Activated CD4-positive, alpha-beta T cell treated with anti-CD3 and anti-CD28 coated beads for 36 hours (primary cell): ENCODE data around the gene CHRDL2. TPM values are rescaled to one million over a fixed set of nuclear protein-coding genes. Genes with fewer than 3 reads are reported as not detected.

Experiments used
- ATAC-seq: fragments of 200-7000 bp; cut with Tn5 transposase; one replicate; pipeline ENCODE4 v1.10.0; 2021; ENCODE audit warnings: mild to moderate bottlenecking, moderate library complexity
- CTCF ChIA-PET: fragments of 350-600 bp; sonication (Branson Sonifier 250); formaldehyde crosslinking; loops from one replicate; lab custom pipeline; 2021; ENCODE audit warnings: antibody characterized with exemption; lab: Charles Lee
- POLR2A ChIA-PET: fragments of 350-600 bp; sonication (Branson Sonifier 250); formaldehyde crosslinking; loops from one replicate; lab custom pipeline; 2021; ENCODE audit warnings: antibody characterized with exemption, inconsistent platforms; lab: Charles Lee
- DNase-seq: peaks from one replicate; pipeline ENCODE4 v3.0.0-alpha.2; 2020
- H3K27ac Mint-ChIP-seq: one replicate; pipeline ENCODE4 v1.8.0; 2021; ENCODE audit warnings: mixed read lengths
- H3K27me3 Mint-ChIP-seq: one replicate; pipeline ENCODE4 v1.8.0; 2021; ENCODE audit warnings: mixed read lengths
- H3K36me3 Mint-ChIP-seq: one replicate; pipeline ENCODE4 v1.8.0; 2021; ENCODE audit warnings: low read depth, mixed read lengths
- H3K4me1 Mint-ChIP-seq: one replicate; pipeline ENCODE4 v1.8.0; 2021; ENCODE audit warnings: mixed read lengths
- H3K4me3 Mint-ChIP-seq: one replicate; pipeline ENCODE4 v1.8.0; 2021; ENCODE audit warnings: mild to moderate bottlenecking, moderate library complexity, mixed read lengths
- H3K9me3 Mint-ChIP-seq: one replicate; pipeline ENCODE4 v1.8.0; 2021; ENCODE audit warnings: low read depth, mixed read lengths
- intact Hi-C, 2 experiments: fragments of 100-400 bp; cut with DNase I in 1 of 2; cut with micrococcal nuclease in 1 of 2; formaldehyde crosslinking; loops; one replicate each; pipeline versions ENCODE4 v1.14.2 to v1.15.1; 2022 to 2024; cut with DNase I, micrococcal nuclease
- total RNA-seq, 2 experiments: library from RNA; stranded (reverse); gene quantifications; one replicate each; pipeline ENCODE4 v1.2.3, GENCODE V29; 2021

Gene CHRDL2
- not detected for total RNA-seq

GRCh38 chr11:74731301-74732094 lies at the start of gene CHRDL2:
TSS of gene CHRDL2 (minus strand) at chr11:74731426. CDS start at chr11:74730888, 538 bp downstream.
- Mint-ChIP-seq H3K9me3 (no peaks in the 10 kb centered on the region), H3K27ac (no peak within 1 kb of the TSS), H3K36me3 (no peaks in the 10 kb centered on the region), H3K4me3 (no peak within 1 kb of the TSS), H3K27me3 (peaks cover 54% of the 10 kb centered on the region), H3K4me1 (peaks cover 9% of the 10 kb centered on the region)
- DNase-seq = no peak
- ATAC-seq = no peak
- POLR2A ChIA-PET = no interaction called here
- intact Hi-C loops = no loop called here
- CTCF ChIA-PET = interaction anchor here (0.9 kb wide), 1 partner anchor 279 kb away, joined by 3 read pairs; no protein-coding TSS in a partner anchor

GRCh38 chr11:74780248-74781005 lies 49.2 kb upstream of the CHRDL2 start:
- Mint-ChIP-seq H3K4me3 (no peak overlapping the region), H3K4me1 (peaks cover 34% of the 10 kb centered on the region), H3K36me3 (no peaks in the 10 kb centered on the region), H3K9me3 (no peaks in the 10 kb centered on the region), H3K27ac (no peak overlapping the region), H3K27me3 (no peaks in the 10 kb centered on the region)
- CTCF ChIA-PET = interaction anchor here (1.1 to 1.8 kb wide), 3 partner anchors 11 to 41 kb away, joined by 3 to 11 read pairs (median 5); no protein-coding TSS in a partner anchor
- intact Hi-C loops = no loop called here
- ATAC-seq (no peak), DNase-seq (no peak)
- POLR2A ChIA-PET = no interaction called here

GRCh38 chr11:74778581-74778980 lies 47.4 kb upstream of the CHRDL2 start:
- Mint-ChIP-seq H3K9me3 (no peaks in the 10 kb centered on the region), H3K36me3 (no peaks in the 10 kb centered on the region), H3K4me1 (peaks cover 29% of the 10 kb centered on the region), H3K4me3 (no peak overlapping the region), H3K27ac (no peak overlapping the region), H3K27me3 (no peaks in the 10 kb centered on the region)
- ChIA-PET POLR2A (no interaction called here), CTCF (interaction anchor here (0.7 to 1.6 kb wide), 2 partner anchors 39 to 72 kb away, joined by 3 to 4 read pairs; no protein-coding TSS in a partner anchor)
- ATAC-seq (no peak), DNase-seq (no peak)
- intact Hi-C loops = no loop called here

- Mint-ChIP-seq H3K9me3 (no peaks in the 10 kb centered on the region), H3K4me3 (no peak overlapping the region), H3K27ac (no peak overlapping the region), H3K27me3 (no peaks in the 10 kb centered on the region), H3K36me3 (no peaks in the 10 kb centered on the region), H3K4me1 (peaks cover 24% of the 10 kb centered on the region)
- DNase-seq (no peak), ATAC-seq (no peak)
- ChIA-PET CTCF (interaction anchor here (0.7 kb wide), 1 partner anchor 72 kb away, joined by 3 read pairs; no protein-coding TSS in a partner anchor), POLR2A (no interaction called here)
- intact Hi-C loops = no loop called here
Measured at GRCh38 chr11:74777877-74778276, 46.7 kb upstream of the CHRDL2 start.

GRCh38 chr11:74777038-74777437 lies 45.8 kb upstream of the CHRDL2 start:
- H3K4me3 Mint-ChIP-seq = no peak overlapping the region
- no peaks in the 10 kb centered on the region for H3K36me3 Mint-ChIP-seq
- no peaks in the 10 kb centered on the region for H3K9me3 Mint-ChIP-seq
- no peak for ATAC-seq
- no peak overlapping the region for H3K27ac Mint-ChIP-seq
- POLR2A ChIA-PET = no interaction called here
- intact Hi-C loops = no loop called here
- no peaks in the 10 kb centered on the region for H3K27me3 Mint-ChIP-seq
- peaks cover 21% of the 10 kb centered on the region for H3K4me1 Mint-ChIP-seq
- CTCF ChIA-PET = no interaction called here
- no peak for DNase-seq

GRCh38 chr11:74776546-74776945 lies 45.3 kb upstream of the CHRDL2 start:
- H3K9me3 Mint-ChIP-seq = no peaks in the 10 kb centered on the region
- peaks cover 21% of the 10 kb centered on the region for H3K4me1 Mint-ChIP-seq
- H3K27ac Mint-ChIP-seq = no peak overlapping the region
- intact Hi-C loops = no loop called here
- H3K36me3 Mint-ChIP-seq = no peaks in the 10 kb centered on the region
- ATAC-seq (no peak), DNase-seq (no peak)
- POLR2A ChIA-PET = no interaction called here
- CTCF ChIA-PET = no interaction called here
- H3K27me3 Mint-ChIP-seq = no peaks in the 10 kb centered on the region
- H3K4me3 Mint-ChIP-seq = no peak overlapping the region

- ATAC-seq (no peak), DNase-seq (no peak)
- ChIA-PET CTCF (interaction anchor here (1.0 to 1.7 kb wide), 2 partner anchors 36 to 50 kb away, joined by 3 to 4 read pairs; no protein-coding TSS in a partner anchor), POLR2A (no interaction called here)
- Mint-ChIP-seq H3K9me3 (no peaks in the 10 kb centered on the region), H3K4me1 (peaks cover 21% of the 10 kb centered on the region), H3K36me3 (peaks cover 3% of the 10 kb centered on the region), H3K27me3 (no peaks in the 10 kb centered on the region), H3K27ac (no peak overlapping the region), H3K4me3 (no peak overlapping the region)
- intact Hi-C loops = no loop called here
Measured at GRCh38 chr11:74775762-74776161, 44.5 kb upstream of the CHRDL2 start.

- ChIA-PET POLR2A (no interaction called here), CTCF (interaction anchor here (0.8 to 1.4 kb wide), 4 partner anchors 11 to 18 kb away, joined by 3 read pairs; no protein-coding TSS in a partner anchor)
- H3K4me3 Mint-ChIP-seq = no peak overlapping the region
- H3K27ac Mint-ChIP-seq = no peak overlapping the region
- intact Hi-C loops = no loop called here
- H3K4me1 Mint-ChIP-seq = peaks cover 34% of the 10 kb centered on the region
- H3K27me3 Mint-ChIP-seq = no peaks in the 10 kb centered on the region
- no peaks in the 10 kb centered on the region for H3K9me3 Mint-ChIP-seq
- DNase-seq (no peak), ATAC-seq (no peak)
- H3K36me3 Mint-ChIP-seq = peaks cover 3% of the 10 kb centered on the region
Measured at GRCh38 chr11:74773476-74773875, 42.2 kb upstream of the CHRDL2 start.

- CTCF ChIA-PET = no interaction called here
- DNase-seq = no peak
Measured at GRCh38 chr11:74771139-74771538, 39.9 kb upstream of the CHRDL2 start.

GRCh38 chr11:74770456-74770855 lies 39.2 kb upstream of the CHRDL2 start:
- CTCF ChIA-PET = no interaction called here

More at GRCh38 chr11:74771139-74771538, 39.9 kb upstream of the CHRDL2 start:
- Mint-ChIP-seq H3K27me3 (no peaks in the 10 kb centered on the region), H3K4me1 (peaks cover 39% of the 10 kb centered on the region), H3K27ac (no peak overlapping the region), H3K9me3 (no peaks in the 10 kb centered on the region), H3K36me3 (peaks cover 3% of the 10 kb centered on the region), H3K4me3 (no peak overlapping the region)
- ATAC-seq = no peak
- POLR2A ChIA-PET = interaction anchor here (0.6 kb wide), 1 partner anchor 8 kb away, joined by 3 read pairs; no protein-coding TSS in a partner anchor
- intact Hi-C loops = no loop called here

GRCh38 chr11:74769055-74769707 lies 38.0 kb upstream of the CHRDL2 start:
- peaks cover 30% of the 10 kb centered on the region for H3K4me1 Mint-ChIP-seq
- intact Hi-C loops = no loop called here
- ChIA-PET CTCF (interaction anchor here (0.6 to 2.5 kb wide), 2 partner anchors 68 to 210 kb away, joined by 3 to 6 read pairs; no protein-coding TSS in a partner anchor), POLR2A (no interaction called here)
- H3K9me3 Mint-ChIP-seq = no peaks in the 10 kb centered on the region
- peaks cover 7% of the 10 kb centered on the region for H3K36me3 Mint-ChIP-seq
- H3K27ac Mint-ChIP-seq = no peak overlapping the region
- no peak overlapping the region for H3K4me3 Mint-ChIP-seq
- H3K27me3 Mint-ChIP-seq = no peaks in the 10 kb centered on the region
- ATAC-seq = no peak
- DNase-seq = no peak

More at GRCh38 chr11:74770456-74770855, 39.2 kb upstream of the CHRDL2 start:
- no peak overlapping the region for H3K4me3 Mint-ChIP-seq
- ATAC-seq = no peak
- H3K4me1 Mint-ChIP-seq = peaks cover 37% of the 10 kb centered on the region
- no peaks in the 10 kb centered on the region for H3K9me3 Mint-ChIP-seq
- POLR2A ChIA-PET = no interaction called here
- no peak overlapping the region for H3K27ac Mint-ChIP-seq
- H3K27me3 Mint-ChIP-seq = no peaks in the 10 kb centered on the region
- no peak for DNase-seq
- intact Hi-C loops = no loop called here
- H3K36me3 Mint-ChIP-seq = peaks cover 3% of the 10 kb centered on the region
